K562 (cell line): ENCODE data around the gene ECM1. TPM values are rescaled to one million over a fixed set of nuclear protein-coding genes. Genes with fewer than 3 reads are reported as not detected.
A peak's percentile ranks its signal among the peaks of the same experiment; 100 is the strongest.

Source experiments
- ARID1B ChIP-seq: fragments of 450-650 bp; IDR thresholded peaks from 2 replicates; pipeline ENCODE4 v1.6.1; 2016; ENCODE audit warnings: antibody characterized with exemption, mild to moderate bottlenecking, inconsistent platforms
- CC2D1A ChIP-seq: fragments of 450-650 bp; IDR thresholded peaks from 2 replicates; pipeline ENCODE4 v1.6.1; 2017; ENCODE audit warnings: mild to moderate bottlenecking
- MAFG ChIP-seq: fragments of 450-650 bp; conservative IDR thresholded peaks from 2 replicates; pipeline ENCODE4 v1.6.1; 2016; ENCODE audit warnings: missing genetic modification characterization, missing compliant biosample characterization
- MECOM ChIP-seq: fragments of 250-450 bp; sonication (Bioruptor Pico); IDR thresholded peaks from 2 replicates; pipeline ENCODE4 v1.8.0; 2022; ENCODE audit warnings: inconsistent platforms
- NRF1 ChIP-seq, 2 experiments: fragments of 450-650 bp; IDR thresholded peaks in 1 of 2; conservative IDR thresholded peaks in 1 of 2; 2 replicates each; pipeline ENCODE4 v1.6.1; 2014; ENCODE audit warnings: mild to moderate bottlenecking in 2 of 2
- PML ChIP-seq: IDR thresholded peaks from 2 replicates; pipeline ENCODE4 v1.6.1; 2012; ENCODE audit warnings: low read length, inconsistent platforms
- RBM22 ChIP-seq: fragments of 200-400 bp; formaldehyde crosslinking; IDR thresholded peaks from 2 replicates; pipeline ENCODE4 v1.6.1; 2018; ENCODE audit warnings: low read length, low read depth; ENCODE audit not compliant: poor library complexity, severe bottlenecking
- SMAD3 ChIP-seq: fragments of 450-650 bp; formaldehyde crosslinking; conservative IDR thresholded peaks from 2 replicates; pipeline ENCODE4 v1.4.0; 2020; ENCODE audit warnings: mild to moderate bottlenecking
- SMC3 ChIP-seq: conservative IDR thresholded peaks from 2 replicates; pipeline ENCODE4 v1.6.1; 2011; ENCODE audit warnings: low read depth, low read length, improper control_type of control experiment; ENCODE audit not compliant: insufficient read depth
- TCF7L2 ChIP-seq: fragments of 150-350 bp; IDR thresholded peaks from 2 replicates; pipeline ENCODE4 v1.6.1; 2016; ENCODE audit warnings: low read depth, mild to moderate bottlenecking, low read length, moderate library complexity
- TEAD1 ChIP-seq, 2 experiments: fragments of 450-650 bp in 1 of 2; sonication (generic) in 1 of 2; formaldehyde crosslinking; IDR thresholded peaks; 2 replicates each; pipeline versions ENCODE4 v1.4.0 to v1.8.0; 2020 to 2022; ENCODE audit warnings: mild to moderate bottlenecking in 2 of 2, missing genetic modification reagents in 1 of 2
- ZNF766 ChIP-seq: fragments of 200-800 bp; sonication (Bioruptor generic); conservative IDR thresholded peaks from 2 replicates; pipeline ENCODE4 v1.6.1; 2016; ENCODE audit warnings: missing genetic modification characterization, missing compliant biosample characterization
- polyA plus RNA-seq, 8 experiments: library from polyadenylated mRNA; depleted of rRNA in 4 of 8; stranded (reverse) in 5 of 8; unstranded in 3 of 8; fragments of >200 nt; fragmentation: Nextera tagmentation in 2 of 8; fragmentation: Illumina TruSeq in 1 of 8; extraction: Ambion mirVana in 2 of 8; extraction: Trizol in 1 of 8; gene quantifications; 2 replicates each; pipeline versions ENCODE4 v1.2.1 to v1.2.3, GENCODE V29; 2011 to 2014; ENCODE audit warnings: inconsistent platforms in 1 of 8, missing spikeins in 1 of 8
- total RNA-seq, 7 experiments: library from RNA; depleted of rRNA in 6 of 7; stranded (reverse); fragments of >200 nt in 6 of 7; fragmentation: Illumina TruSeq in 2 of 7; extraction: Trizol in 2 of 7; gene quantifications; 2 replicates each; pipeline versions ENCODE4 v1.2.1 to v1.2.3, GENCODE V29; 2011 to 2021; ENCODE audit warnings: low replicate concordance in 1 of 7
- TF ChIP-seq, protein P1 (sequence below): fragments of 450-650 bp; formaldehyde crosslinking; conservative IDR thresholded peaks from 2 replicates; pipeline ENCODE4 v1.4.0; 2022; ENCODE audit warnings: mild to moderate bottlenecking, missing genetic modification characterization
- TF ChIP-seq, protein P2 (sequence below): fragments of 450-650 bp; IDR thresholded peaks from 2 replicates; pipeline ENCODE4 v1.6.1; 2017; ENCODE audit warnings: mild to moderate bottlenecking, moderate library complexity
- TF ChIP-seq, protein P3 (sequence below): sonication (generic); formaldehyde crosslinking; IDR thresholded peaks from 2 replicates; pipeline ENCODE4 v1.8.0; 2022; ENCODE audit warnings: mild to moderate bottlenecking, missing genetic modification reagents
- TF ChIP-seq, protein P4 (sequence below): fragments of 200-400 bp; formaldehyde crosslinking; IDR thresholded peaks from 2 replicates; pipeline ENCODE4 v1.6.1; 2017; ENCODE audit warnings: mild to moderate bottlenecking, low read depth, low read length, moderate library complexity
- TF ChIP-seq, protein P5 (sequence below): sonication (generic); formaldehyde crosslinking; IDR thresholded peaks from 2 replicates; pipeline ENCODE4 v1.8.0; 2022; ENCODE audit warnings: missing genetic modification reagents, mild to moderate bottlenecking, moderate library complexity, borderline replicate concordance
- TF ChIP-seq, protein P6 (sequence below): fragments of 450-650 bp; IDR thresholded peaks from 2 replicates; pipeline ENCODE4 v1.7.1; 2018; ENCODE audit warnings: mild to moderate bottlenecking, low read depth; ENCODE audit not compliant: partially characterized antibody

ECM1 gene
- total and polyA plus RNA-seq, 9 of the 15 experiments (the other 6 are each of a cell fraction or from before 2014, with no cell fraction given): 6.6 to 52.2 (median 12.8) TPM

DNA sequence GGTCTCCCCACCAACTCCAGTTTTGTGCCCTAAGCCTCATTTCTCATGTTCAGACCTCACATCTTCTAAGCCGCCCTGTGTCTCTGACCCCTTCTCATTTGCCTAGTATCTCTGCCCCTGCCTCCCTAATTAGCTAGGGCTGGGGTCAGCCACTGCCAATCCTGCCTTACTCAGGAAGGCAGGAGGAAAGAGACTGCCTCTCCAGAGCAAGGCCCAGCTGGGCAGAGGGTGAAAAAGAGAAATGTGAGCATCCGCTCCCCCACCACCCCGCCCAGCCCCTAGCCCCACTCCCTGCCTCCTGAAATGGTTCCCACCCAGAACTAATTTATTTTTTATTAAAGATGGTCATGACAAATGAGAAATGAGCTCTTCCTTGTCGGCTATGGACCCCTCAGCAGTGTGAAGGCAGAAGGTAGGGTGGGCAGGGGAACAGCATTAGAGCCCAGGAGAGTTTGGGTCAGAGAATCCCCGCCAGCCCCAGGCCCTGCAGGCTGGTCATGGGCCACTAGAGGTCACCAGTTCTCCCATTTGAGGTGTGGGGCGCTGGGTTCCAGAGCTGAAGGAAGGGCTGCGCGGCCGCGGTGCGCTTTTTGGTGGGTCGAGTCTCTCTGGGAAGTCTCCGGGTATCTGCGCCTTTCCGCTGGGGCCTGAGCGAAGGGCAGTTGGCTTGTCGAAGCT, 52.8 kb downstream of the ECM1 start (continued):
- TF ChIP-seq, protein P1, sequence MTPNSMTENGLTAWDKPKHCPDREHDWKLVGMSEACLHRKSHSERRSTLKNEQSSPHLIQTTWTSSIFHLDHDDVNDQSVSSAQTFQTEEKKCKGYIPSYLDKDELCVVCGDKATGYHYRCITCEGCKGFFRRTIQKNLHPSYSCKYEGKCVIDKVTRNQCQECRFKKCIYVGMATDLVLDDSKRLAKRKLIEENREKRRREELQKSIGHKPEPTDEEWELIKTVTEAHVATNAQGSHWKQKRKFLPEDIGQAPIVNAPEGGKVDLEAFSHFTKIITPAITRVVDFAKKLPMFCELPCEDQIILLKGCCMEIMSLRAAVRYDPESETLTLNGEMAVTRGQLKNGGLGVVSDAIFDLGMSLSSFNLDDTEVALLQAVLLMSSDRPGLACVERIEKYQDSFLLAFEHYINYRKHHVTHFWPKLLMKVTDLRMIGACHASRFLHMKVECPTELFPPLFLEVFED (CRISPR knock-in tag): no peak
- TF ChIP-seq, protein P2, sequence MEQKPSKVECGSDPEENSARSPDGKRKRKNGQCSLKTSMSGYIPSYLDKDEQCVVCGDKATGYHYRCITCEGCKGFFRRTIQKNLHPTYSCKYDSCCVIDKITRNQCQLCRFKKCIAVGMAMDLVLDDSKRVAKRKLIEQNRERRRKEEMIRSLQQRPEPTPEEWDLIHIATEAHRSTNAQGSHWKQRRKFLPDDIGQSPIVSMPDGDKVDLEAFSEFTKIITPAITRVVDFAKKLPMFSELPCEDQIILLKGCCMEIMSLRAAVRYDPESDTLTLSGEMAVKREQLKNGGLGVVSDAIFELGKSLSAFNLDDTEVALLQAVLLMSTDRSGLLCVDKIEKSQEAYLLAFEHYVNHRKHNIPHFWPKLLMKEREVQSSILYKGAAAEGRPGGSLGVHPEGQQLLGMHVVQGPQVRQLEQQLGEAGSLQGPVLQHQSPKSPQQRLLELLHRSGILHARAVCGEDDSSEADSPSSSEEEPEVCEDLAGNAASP: no peak
- TF ChIP-seq, protein P3, sequence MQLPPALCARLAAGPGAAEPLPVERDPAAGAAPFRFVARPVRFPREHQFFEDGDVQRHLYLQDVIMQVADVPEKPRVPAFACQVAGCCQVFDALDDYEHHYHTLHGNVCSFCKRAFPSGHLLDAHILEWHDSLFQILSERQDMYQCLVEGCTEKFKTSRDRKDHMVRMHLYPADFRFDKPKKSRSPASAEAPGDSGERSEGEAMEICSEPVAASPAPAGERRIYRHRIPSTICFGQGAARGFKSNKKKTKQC (CRISPR knock-in tag): no peak
- TF ChIP-seq, protein P4, sequence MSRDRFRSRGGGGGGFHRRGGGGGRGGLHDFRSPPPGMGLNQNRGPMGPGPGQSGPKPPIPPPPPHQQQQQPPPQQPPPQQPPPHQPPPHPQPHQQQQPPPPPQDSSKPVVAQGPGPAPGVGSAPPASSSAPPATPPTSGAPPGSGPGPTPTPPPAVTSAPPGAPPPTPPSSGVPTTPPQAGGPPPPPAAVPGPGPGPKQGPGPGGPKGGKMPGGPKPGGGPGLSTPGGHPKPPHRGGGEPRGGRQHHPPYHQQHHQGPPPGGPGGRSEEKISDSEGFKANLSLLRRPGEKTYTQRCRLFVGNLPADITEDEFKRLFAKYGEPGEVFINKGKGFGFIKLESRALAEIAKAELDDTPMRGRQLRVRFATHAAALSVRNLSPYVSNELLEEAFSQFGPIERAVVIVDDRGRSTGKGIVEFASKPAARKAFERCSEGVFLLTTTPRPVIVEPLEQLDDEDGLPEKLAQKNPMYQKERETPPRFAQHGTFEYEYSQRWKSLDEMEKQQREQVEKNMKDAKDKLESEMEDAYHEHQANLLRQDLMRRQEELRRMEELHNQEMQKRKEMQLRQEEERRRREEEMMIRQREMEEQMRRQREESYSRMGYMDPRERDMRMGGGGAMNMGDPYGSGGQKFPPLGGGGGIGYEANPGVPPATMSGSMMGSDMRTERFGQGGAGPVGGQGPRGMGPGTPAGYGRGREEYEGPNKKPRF: no peak
- no peak for TF ChIP-seq RBM22
- no peak for TF ChIP-seq MECOM
- no peak for TF ChIP-seq SMAD3 (CRISPR knock-in tag)
- TF ChIP-seq TCF7L2: no peak
- peak; percentile 49; the same call in 1 of the 2 replicates for TF ChIP-seq CC2D1A
- no peak for TF ChIP-seq ZNF766 (CRISPR knock-in tag)
- no peak for TF ChIP-seq TEAD1 (CRISPR knock-in tag; IDR thresholded peaks at IDR 0.05)
- TF ChIP-seq, protein P5, sequence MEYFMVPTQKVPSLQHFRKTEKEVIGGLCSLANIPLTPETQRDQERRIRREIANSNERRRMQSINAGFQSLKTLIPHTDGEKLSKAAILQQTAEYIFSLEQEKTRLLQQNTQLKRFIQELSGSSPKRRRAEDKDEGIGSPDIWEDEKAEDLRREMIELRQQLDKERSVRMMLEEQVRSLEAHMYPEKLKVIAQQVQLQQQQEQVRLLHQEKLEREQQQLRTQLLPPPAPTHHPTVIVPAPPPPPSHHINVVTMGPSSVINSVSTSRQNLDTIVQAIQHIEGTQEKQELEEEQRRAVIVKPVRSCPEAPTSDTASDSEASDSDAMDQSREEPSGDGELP (CRISPR knock-in tag): no peak
- TF ChIP-seq SMC3: peak; percentile 85
- no peak for TF ChIP-seq MAFG (tag)
- TF ChIP-seq, protein P6, sequence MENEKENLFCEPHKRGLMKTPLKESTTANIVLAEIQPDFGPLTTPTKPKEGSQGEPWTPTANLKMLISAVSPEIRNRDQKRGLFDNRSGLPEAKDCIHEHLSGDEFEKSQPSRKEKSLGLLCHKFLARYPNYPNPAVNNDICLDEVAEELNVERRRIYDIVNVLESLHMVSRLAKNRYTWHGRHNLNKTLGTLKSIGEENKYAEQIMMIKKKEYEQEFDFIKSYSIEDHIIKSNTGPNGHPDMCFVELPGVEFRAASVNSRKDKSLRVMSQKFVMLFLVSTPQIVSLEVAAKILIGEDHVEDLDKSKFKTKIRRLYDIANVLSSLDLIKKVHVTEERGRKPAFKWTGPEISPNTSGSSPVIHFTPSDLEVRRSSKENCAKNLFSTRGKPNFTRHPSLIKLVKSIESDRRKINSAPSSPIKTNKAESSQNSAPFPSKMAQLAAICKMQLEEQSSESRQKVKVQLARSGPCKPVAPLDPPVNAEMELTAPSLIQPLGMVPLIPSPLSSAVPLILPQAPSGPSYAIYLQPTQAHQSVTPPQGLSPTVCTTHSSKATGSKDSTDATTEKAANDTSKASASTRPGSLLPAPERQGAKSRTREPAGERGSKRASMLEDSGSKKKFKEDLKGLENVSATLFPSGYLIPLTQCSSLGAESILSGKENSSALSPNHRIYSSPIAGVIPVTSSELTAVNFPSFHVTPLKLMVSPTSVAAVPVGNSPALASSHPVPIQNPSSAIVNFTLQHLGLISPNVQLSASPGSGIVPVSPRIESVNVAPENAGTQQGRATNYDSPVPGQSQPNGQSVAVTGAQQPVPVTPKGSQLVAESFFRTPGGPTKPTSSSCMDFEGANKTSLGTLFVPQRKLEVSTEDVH: peak; percentile 49
- peak; percentile 88 to 90 for TF ChIP-seq NRF1 (conservative IDR thresholded peaks at IDR 0.05 in 1 of 2, IDR thresholded peaks at IDR 0.05 in 1 of 2)
- TF ChIP-seq ARID1B: peak; percentile 24; the same call in 1 of the 2 replicates
- TF ChIP-seq PML: no peak
